BLaER1 (cell line): ENCODE measurements around the gene COL1A2.

ENCODE experiments used
- H3K27ac ChIP-seq: shearing (Covaris generic); formaldehyde crosslinking; 2 replicates; pipeline ENCODE4 v1.8.1; 2022
- H3K27me3 ChIP-seq: shearing (Covaris generic); formaldehyde crosslinking; 2 replicates; pipeline ENCODE4 v1.8.1; 2022
- H3K36me3 ChIP-seq: shearing (Covaris generic); formaldehyde crosslinking; 2 replicates; pipeline ENCODE4 v1.8.1; 2022
- H3K4me1 ChIP-seq: shearing (Covaris generic); formaldehyde crosslinking; 2 replicates; pipeline ENCODE4 v1.8.1; 2022
- H3K4me2 ChIP-seq: shearing (Covaris generic); formaldehyde crosslinking; 2 replicates; pipeline ENCODE4 v1.8.1; 2022
- H3K4me3 ChIP-seq: shearing (Covaris generic); formaldehyde crosslinking; 2 replicates; pipeline ENCODE4 v1.8.1; 2022
- H3K9ac ChIP-seq: shearing (Covaris generic); formaldehyde crosslinking; 2 replicates; pipeline ENCODE4 v1.8.1; 2022
- H3K9me3 ChIP-seq: shearing (Covaris generic); formaldehyde crosslinking; 2 replicates; pipeline ENCODE4 v1.8.1; 2022
- H4K20me1 ChIP-seq: shearing (Covaris generic); formaldehyde crosslinking; 2 replicates; pipeline ENCODE4 v1.8.1; 2022
- Cebpa-rat ChIP-seq: shearing (Covaris generic); IDR thresholded peaks from 2 replicates; pipeline ENCODE4 v1.8.1; 2022

COL1A2 gene

GRCh38 chr7:94364816-94365215 is 29.9 kb upstream of the COL1A2 start:
- Histone ChIP-seq H3K9me3 (no peaks in the 10 kb centered on the region), H3K36me3 (no peaks in the 10 kb centered on the region), H3K4me2 (no peak overlapping the region), H3K4me1 (peaks cover 5% of the 10 kb centered on the region; the same call in 1 of the 2 replicates), H3K27me3 (no peaks in the 10 kb centered on the region), H3K27ac (no peak overlapping the region), H3K4me3 (no peak overlapping the region), H4K20me1 (no peaks in the 10 kb centered on the region), H3K9ac (no peak overlapping the region)
- no peak for TF ChIP-seq Cebpa-rat

GRCh38 chr7:94366163-94366562 is 28.5 kb upstream of the COL1A2 start:
- Histone ChIP-seq H3K4me3 (no peak overlapping the region), H3K4me2 (no peak overlapping the region), H3K4me1 (peaks cover 5% of the 10 kb centered on the region; the same call in 1 of the 2 replicates), H3K9ac (no peak overlapping the region), H3K27ac (no peak overlapping the region), H3K9me3 (no peaks in the 10 kb centered on the region), H3K27me3 (no peaks in the 10 kb centered on the region), H3K36me3 (no peaks in the 10 kb centered on the region), H4K20me1 (no peaks in the 10 kb centered on the region)
- no peak for TF ChIP-seq Cebpa-rat

GRCh38 chr7:94366832-94367231 is 27.9 kb upstream of the COL1A2 start:
- Histone ChIP-seq H3K36me3 (no peaks in the 10 kb centered on the region), H4K20me1 (no peaks in the 10 kb centered on the region), H3K4me2 (peak overlapping the region; percentile 4; the same call in 1 of the 2 replicates), H3K9me3 (no peaks in the 10 kb centered on the region), H3K27ac (no peak overlapping the region), H3K4me3 (no peak overlapping the region), H3K27me3 (no peaks in the 10 kb centered on the region), H3K9ac (no peak overlapping the region), H3K4me1 (peaks cover 5% of the 10 kb centered on the region; the same call in 1 of the 2 replicates)
- no peak for TF ChIP-seq Cebpa-rat

- no peaks in the 10 kb centered on the region for H3K9me3 ChIP-seq
- H3K4me2 ChIP-seq = no peak overlapping the region
- H3K9ac ChIP-seq = no peak overlapping the region
- no peak overlapping the region for H3K27ac ChIP-seq
- no peaks in the 10 kb centered on the region for H3K36me3 ChIP-seq
- no peak for TF ChIP-seq Cebpa-rat
- no peaks in the 10 kb centered on the region for H3K27me3 ChIP-seq
- peaks cover 5% of the 10 kb centered on the region; the same call in 1 of the 2 replicates for H3K4me1 ChIP-seq
- no peak overlapping the region for H3K4me3 ChIP-seq
- H4K20me1 ChIP-seq = no peaks in the 10 kb centered on the region
These were observed 26.7 kb upstream of the COL1A2 start for GRCh38 chr7:94367949-94368348.

- no peak overlapping the region for H3K4me3 ChIP-seq
These were observed 26.3 kb upstream of the COL1A2 start for GRCh38 chr7:94368371-94368791.

GRCh38 chr7:94374231-94374630 is 20.5 kb upstream of the COL1A2 start:
- TF ChIP-seq Cebpa-rat = no peak
- Histone ChIP-seq H3K4me2 (no peak overlapping the region), H3K4me3 (no peak overlapping the region), H3K36me3 (no peaks in the 10 kb centered on the region), H3K27ac (no peak overlapping the region), H3K4me1 (no peaks in the 10 kb centered on the region), H3K9me3 (no peaks in the 10 kb centered on the region), H3K27me3 (no peaks in the 10 kb centered on the region), H4K20me1 (no peaks in the 10 kb centered on the region), H3K9ac (no peak overlapping the region)

More at GRCh38 chr7:94368371-94368791, 26.3 kb upstream of the COL1A2 start:
- peaks cover 5% of the 10 kb centered on the region; the same call in 1 of the 2 replicates for H3K4me1 ChIP-seq
- H4K20me1 ChIP-seq = no peaks in the 10 kb centered on the region
- no peak for TF ChIP-seq Cebpa-rat
- H3K9me3 ChIP-seq = no peaks in the 10 kb centered on the region
- H3K9ac ChIP-seq = no peak overlapping the region
- no peak overlapping the region for H3K4me2 ChIP-seq
- no peak overlapping the region for H3K27ac ChIP-seq
- no peaks in the 10 kb centered on the region for H3K27me3 ChIP-seq
- no peaks in the 10 kb centered on the region for H3K36me3 ChIP-seq

GRCh38 chr7:94374721-94375566 is 19.8 kb upstream of the COL1A2 start:
- no peak overlapping the region for H3K27ac ChIP-seq
- no peak for TF ChIP-seq Cebpa-rat
- H3K9me3 ChIP-seq = no peaks in the 10 kb centered on the region
- H3K4me3 ChIP-seq = no peak overlapping the region
- H4K20me1 ChIP-seq = no peaks in the 10 kb centered on the region
- H3K27me3 ChIP-seq = no peaks in the 10 kb centered on the region
- no peak overlapping the region for H3K9ac ChIP-seq
- no peak overlapping the region for H3K4me2 ChIP-seq
- H3K36me3 ChIP-seq = no peaks in the 10 kb centered on the region
- H3K4me1 ChIP-seq = no peaks in the 10 kb centered on the region

GRCh38 chr7:94375691-94376090 is 19.0 kb upstream of the COL1A2 start:
- TF ChIP-seq Cebpa-rat = no peak
- Histone ChIP-seq H4K20me1 (no peaks in the 10 kb centered on the region), H3K4me1 (no peaks in the 10 kb centered on the region), H3K4me2 (peak overlapping the region; percentile 3; the same call in 1 of the 2 replicates), H3K4me3 (no peak overlapping the region), H3K27ac (no peak overlapping the region), H3K36me3 (no peaks in the 10 kb centered on the region), H3K9me3 (no peaks in the 10 kb centered on the region), H3K9ac (no peak overlapping the region), H3K27me3 (no peaks in the 10 kb centered on the region)

GRCh38 chr7:94376281-94376680 is 18.4 kb upstream of the COL1A2 start:
- no peak overlapping the region for H3K4me3 ChIP-seq
- no peak overlapping the region for H3K4me2 ChIP-seq
- H3K9ac ChIP-seq = no peak overlapping the region
- H3K4me1 ChIP-seq = no peaks in the 10 kb centered on the region
- H3K36me3 ChIP-seq = no peaks in the 10 kb centered on the region
- TF ChIP-seq Cebpa-rat = no peak
- H3K27me3 ChIP-seq = no peaks in the 10 kb centered on the region
- H3K9me3 ChIP-seq = no peaks in the 10 kb centered on the region
- no peak overlapping the region for H3K27ac ChIP-seq
- H4K20me1 ChIP-seq = no peaks in the 10 kb centered on the region

- H3K4me1 ChIP-seq = no peaks in the 10 kb centered on the region
- no peaks in the 10 kb centered on the region for H4K20me1 ChIP-seq
- H3K9me3 ChIP-seq = no peaks in the 10 kb centered on the region
- H3K27ac ChIP-seq = no peak overlapping the region
- no peaks in the 10 kb centered on the region for H3K36me3 ChIP-seq
- H3K4me2 ChIP-seq = no peak overlapping the region
- TF ChIP-seq Cebpa-rat = no peak
- H3K4me3 ChIP-seq = no peak overlapping the region
- H3K9ac ChIP-seq = no peak overlapping the region
- H3K27me3 ChIP-seq = no peaks in the 10 kb centered on the region
These were observed 16.3 kb upstream of the COL1A2 start for GRCh38 chr7:94378356-94378755.
